DMS53 (cell line): ENCODE data around the gene BMAL1.
A peak's percentile ranks its signal among the peaks of the same experiment; 100 is the strongest.

ENCODE experiments used
- DNase-seq: peaks from one replicate; lab custom pipeline; 2025; lab: John Stamatoyannopoulos, UW

BMAL1 gene

GRCh38 chr11:13317293-13318080 is 39.9 kb downstream of the BMAL1 start:
- no peak for DNase-seq

GRCh38 chr11:13318498-13319295 is 41.1 kb downstream of the BMAL1 start:
- DNase-seq: no peak

GRCh38 chr11:13320688-13321087 is 43.1 kb downstream of the BMAL1 start:
- no peak for DNase-seq

GRCh38 chr11:13321431-13321830 is 43.8 kb downstream of the BMAL1 start:
- DNase-seq: no peak

GRCh38 chr11:13324141-13324540 is 46.6 kb downstream of the BMAL1 start:
- DNase-seq: no peak

GRCh38 chr11:13324709-13325108 is 47.1 kb downstream of the BMAL1 start:
- DNase-seq: no peak

- DNase-seq: no peak
Observed at GRCh38 chr11:13327421-13327820, 49.8 kb downstream of the BMAL1 start.

- no peak for DNase-seq
Observed at GRCh38 chr11:13328286-13328685, 50.7 kb downstream of the BMAL1 start.

- DNase-seq: peak; percentile 35
Observed at GRCh38 chr11:13329670-13330356, 52.2 kb downstream of the BMAL1 start.

- peak; percentile 35 for DNase-seq
Observed at GRCh38 chr11:13332124-13332523, 54.5 kb downstream of the BMAL1 start.

- DNase-seq: no peak
Observed at GRCh38 chr11:13333456-13333957, 55.9 kb downstream of the BMAL1 start.

- peak; percentile 43 for DNase-seq
Observed at GRCh38 chr11:13334034-13334786, 56.6 kb downstream of the BMAL1 start.

- DNase-seq: peak; percentile 80
Observed at GRCh38 chr11:13335319-13335718, 57.7 kb downstream of the BMAL1 start.

GRCh38 chr11:13336246-13336878 is 58.8 kb downstream of the BMAL1 start:
- no peak for DNase-seq

- peak; percentile 83 for DNase-seq
Observed at GRCh38 chr11:13338019-13338426, 60.4 kb downstream of the BMAL1 start.

- peak; percentile 83 for DNase-seq
Observed at GRCh38 chr11:13338427-13339069, 61.0 kb downstream of the BMAL1 start.

GRCh38 chr11:13339195-13340153 is 61.9 kb downstream of the BMAL1 start:
- DNase-seq: peak; percentile 82

- no peak for DNase-seq
Observed at GRCh38 chr11:13341026-13341425, 63.4 kb downstream of the BMAL1 start.

GRCh38 chr11:13343067-13343466 is 65.5 kb downstream of the BMAL1 start:
- no peak for DNase-seq
